GM18520 (cell line): Measurements from ENCODE around the gene CLCF1.
"Not testable (repeated sequence)": the region's sequence is repeated elsewhere in the genome, so short reads cannot be mapped to it uniquely, and the experiment has no call there.

Source experiments
- ATAC-seq: cut with Tn5 transposase; IDR thresholded peaks from one replicate; pipeline ENCODE4 v1.9.1; 2021; ENCODE audit not compliant: unreplicated experiment

Gene CLCF1

DNA sequence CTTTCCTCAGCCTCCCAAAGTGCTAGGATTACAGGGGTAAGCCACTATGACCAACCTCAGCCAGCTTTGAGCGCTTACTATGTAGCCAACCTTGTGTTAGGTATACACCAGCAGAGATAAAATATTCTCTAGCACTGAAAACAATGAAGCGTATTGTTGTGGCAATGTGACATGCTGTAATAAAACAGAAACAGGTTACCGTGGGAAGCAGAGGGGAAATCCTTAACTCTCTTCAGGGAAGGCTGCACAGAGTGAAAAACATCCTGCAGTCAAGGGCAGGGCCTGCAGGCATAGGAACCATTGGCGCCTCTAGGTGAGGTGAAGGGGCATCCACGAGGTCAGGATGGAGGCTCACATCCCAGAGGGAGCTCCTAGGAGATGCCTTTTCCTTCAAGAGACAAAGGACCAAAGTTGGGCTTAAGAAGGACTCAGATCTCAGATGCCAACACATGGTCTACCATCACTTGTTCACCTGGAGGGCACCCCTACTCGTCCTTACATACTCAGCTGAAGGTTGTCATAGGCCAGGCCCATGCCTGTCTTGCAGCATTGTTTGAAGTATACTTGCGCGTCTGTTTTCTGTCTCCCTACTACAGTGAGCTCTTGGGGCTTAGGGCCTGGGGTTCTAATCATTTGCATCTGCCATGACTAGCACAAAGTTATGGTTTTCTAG is 28.0 kb downstream of the CLCF1 start:
- ATAC-seq: no peak

DNA sequence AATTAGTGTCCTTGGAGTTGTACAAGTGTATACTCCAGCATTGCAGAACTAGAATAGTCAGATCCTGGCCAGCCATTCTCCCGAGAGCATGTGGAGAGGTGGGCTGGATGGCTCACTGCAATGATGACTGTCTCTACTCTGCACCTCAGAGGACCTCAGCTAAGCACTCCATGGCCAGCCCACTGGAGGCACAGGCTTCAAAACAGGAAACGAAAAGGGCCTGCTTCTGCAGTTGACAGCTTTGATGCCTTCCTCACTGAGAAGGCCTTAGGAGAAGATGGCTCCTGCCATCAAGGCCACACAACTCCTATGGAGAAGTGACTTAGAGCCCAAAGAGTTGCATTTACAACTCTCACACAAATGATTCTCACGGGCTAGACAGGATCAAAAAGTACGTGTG is 29.1 kb downstream of the CLCF1 start:
- ATAC-seq: no peak

- ATAC-seq: no peak
Observed at GRCh38 chr11:67337257-67337656, 36.1 kb downstream of the CLCF1 start.

GRCh38 chr11:67332081-67332691 is 41.2 kb downstream of the CLCF1 start:
- ATAC-seq: no peak

GRCh38 chr11:67323526-67323925 is 49.9 kb downstream of the CLCF1 start:
- no peak for ATAC-seq

DNA sequence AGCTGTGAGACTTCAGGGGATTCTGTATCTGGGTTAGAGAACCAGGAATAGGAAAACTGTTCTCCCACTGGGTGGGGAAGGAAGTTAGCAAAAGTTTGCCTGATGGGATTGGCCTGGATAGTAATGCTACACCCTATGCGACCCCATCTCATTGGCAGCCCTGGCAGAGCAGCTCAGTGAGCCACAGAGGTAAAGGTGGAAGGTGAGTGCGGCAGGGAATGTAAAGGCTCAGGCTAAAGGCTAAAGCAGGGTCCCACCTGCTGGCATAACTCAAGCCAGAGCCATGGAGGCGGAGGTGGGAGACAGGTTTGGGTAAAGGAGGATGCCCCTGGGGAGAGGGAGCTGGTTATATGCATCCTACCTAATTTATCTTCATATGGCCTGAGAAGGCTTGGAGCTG is 51.3 kb downstream of the CLCF1 start:
- ATAC-seq: no peak

DNA sequence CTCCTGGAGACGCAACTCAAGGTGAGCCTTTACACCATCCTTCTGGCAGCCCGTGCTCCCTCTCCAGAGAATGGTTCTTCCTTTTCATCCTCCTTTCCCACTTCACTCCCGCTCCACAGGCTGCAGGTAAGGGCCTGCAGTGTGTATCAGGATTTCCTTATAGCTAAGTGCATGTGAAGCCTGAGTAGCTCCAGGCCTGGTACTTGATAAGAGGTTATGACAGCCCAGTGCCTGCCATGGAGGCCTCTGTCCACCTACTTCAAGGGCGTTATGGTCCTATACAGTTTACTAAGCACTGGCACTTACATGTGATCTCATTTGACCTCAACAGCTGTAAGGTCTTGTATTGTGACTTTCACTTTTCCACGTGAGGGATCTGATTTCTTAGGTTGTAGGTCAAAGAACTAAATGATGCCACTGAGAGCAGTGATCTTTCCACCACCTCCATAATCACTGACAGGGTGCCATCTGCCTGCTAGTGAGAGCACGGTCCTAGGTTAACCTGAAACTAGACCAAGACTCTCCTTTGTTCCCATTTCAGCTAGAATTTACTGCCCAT is 52.0 kb downstream of the CLCF1 start:
- ATAC-seq: no peak

GRCh38 chr11:67320691-67321090 is 52.7 kb downstream of the CLCF1 start:
- no peak for ATAC-seq

- ATAC-seq: no peak
Observed at GRCh38 chr11:67320011-67320410, 53.4 kb downstream of the CLCF1 start.

GRCh38 chr11:67318876-67319275 is 54.5 kb downstream of the CLCF1 start:
- not testable (repeated sequence) for ATAC-seq

- ATAC-seq: no peak
Observed at GRCh38 chr11:67317888-67318555, 55.4 kb downstream of the CLCF1 start.

DNA sequence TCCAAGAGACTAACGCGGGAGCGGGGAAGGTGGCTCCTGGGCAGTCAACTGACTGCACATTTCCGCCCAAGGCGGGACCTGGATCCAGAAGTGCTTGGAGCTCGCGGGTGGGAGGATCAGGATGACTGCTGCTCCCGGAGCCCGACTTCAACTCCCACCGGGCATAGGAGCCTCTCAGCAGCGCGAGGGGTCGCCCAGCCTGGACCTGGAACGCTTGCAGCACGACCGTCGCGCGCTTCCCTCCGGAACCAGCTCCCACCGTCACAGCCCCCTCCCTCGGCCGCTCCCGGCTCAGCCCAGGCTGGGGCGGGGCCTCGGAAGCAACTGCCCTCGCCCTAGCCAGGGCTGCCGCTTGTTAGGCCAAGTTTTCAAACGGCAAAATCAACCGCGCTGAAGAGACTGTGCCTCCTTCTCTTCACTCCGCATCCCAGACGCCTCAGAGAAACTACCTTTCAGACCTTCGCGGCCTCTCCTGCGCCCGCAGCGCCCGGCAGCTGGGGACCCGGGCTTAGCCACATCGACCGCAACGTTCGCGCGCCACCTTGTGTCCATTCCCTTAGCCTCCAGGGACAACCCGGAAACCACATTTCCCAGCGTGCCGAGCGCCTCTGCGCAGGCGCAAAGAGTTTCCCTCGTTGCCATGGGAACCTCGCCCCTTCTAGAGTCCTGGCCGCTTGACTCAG is 56.1 kb downstream of the CLCF1 start:
- ATAC-seq: peak; percentile 79

DNA sequence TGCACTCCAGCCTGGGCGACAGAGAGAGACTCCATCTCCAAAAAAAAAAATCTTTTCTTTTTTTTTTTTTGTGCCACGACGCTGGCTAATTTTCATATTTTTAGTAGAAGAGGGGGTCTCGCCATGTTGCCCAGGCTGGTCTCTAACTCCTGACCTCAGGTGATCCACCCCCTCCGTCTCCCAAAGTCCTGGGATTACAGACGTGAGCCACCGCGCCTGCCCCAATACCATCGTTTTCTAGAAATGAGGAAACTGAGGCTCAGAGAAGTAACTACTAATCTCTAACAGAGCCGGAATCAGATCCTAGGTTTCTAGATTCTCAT is 56.6 kb downstream of the CLCF1 start:
- no peak for ATAC-seq

DNA sequence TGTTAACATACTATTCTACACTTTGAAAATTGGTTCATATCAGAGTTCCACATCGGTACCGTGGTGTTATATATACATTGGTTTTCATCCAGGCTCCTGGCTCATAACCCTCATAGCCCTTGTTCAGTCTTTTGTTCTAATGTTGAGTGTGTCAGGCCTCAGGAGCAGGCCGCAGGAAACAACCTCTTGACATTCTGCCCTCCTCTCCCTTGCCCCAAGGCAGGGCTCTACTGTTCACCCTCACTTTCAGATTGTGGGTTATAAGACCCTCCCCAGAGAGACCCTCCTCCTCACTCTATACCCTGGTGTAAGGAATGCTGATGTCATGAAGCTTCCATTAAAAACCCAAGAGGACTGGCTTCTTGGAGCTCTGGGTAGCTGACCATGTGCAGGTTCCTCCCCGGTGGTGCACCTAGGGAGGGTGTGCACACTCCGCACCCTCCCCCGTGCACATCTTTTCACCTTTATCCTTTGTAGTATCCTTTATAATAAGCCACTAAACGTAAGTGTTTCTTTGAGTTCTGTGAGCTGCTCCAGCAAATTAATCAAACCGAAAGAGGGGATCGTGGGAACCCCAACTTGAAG is 58.0 kb downstream of the CLCF1 start:
- no peak for ATAC-seq

GRCh38 chr11:67314218-67314617 is 59.2 kb downstream of the CLCF1 start:
- ATAC-seq: no peak
